Body of pancreas (tissue), 4 donors: ENCODE data around the gene CRIM1. TPM values are rescaled to one million over a fixed set of nuclear protein-coding genes. Genes with fewer than 3 reads are reported as not detected.

Experiments
- ATAC-seq: fragments of 150-250 bp; one replicate; pipeline ENCODE4 v1.9.1; 2016
- DNase-seq, 4 donors: peaks; one replicate each; pipeline ENCODE4 v3.0.0-alpha.2; 2019
- H3K27ac ChIP-seq, 4 donors: fragments of 200-600 bp; sonication (generic); 1 replicate in 3 of 4; 2 replicates in 1 of 4; pipeline versions ENCODE4 v1.5.1 to v1.6.1; 2016 to 2019; ENCODE audit warnings: mild to moderate bottlenecking in 1 of 4, mixed read lengths in 1 of 4, moderate library complexity in 1 of 4
- H3K27me3 ChIP-seq, 2 donors: fragments of 200-600 bp; sonication (generic); one replicate each; pipeline ENCODE4 v1.6.0; 2016; ENCODE audit warnings: mild to moderate bottlenecking in 1 of 2
- H3K36me3 ChIP-seq, 2 donors: fragments of 200-600 bp; sonication (generic); replicated peaks in 1 of 2; 2 replicates each; pipeline ENCODE4 v1.5.1; 2016; ENCODE audit warnings: low read depth in 2 of 2; ENCODE audit not compliant: insufficient read depth in 1 of 2
- H3K4me1 ChIP-seq: fragments of 200-600 bp; sonication (generic); one replicate; pipeline ENCODE4 v1.6.0; 2016
- H3K4me3 ChIP-seq, 2 donors: fragments of 200-600 bp; sonication (generic); 1 replicate in 1 of 2; 2 replicates in 1 of 2; pipeline ENCODE4 v1.5.1; 2016 to 2019
- H3K9me3 ChIP-seq, 3 donors: fragments of 200-600 bp; sonication (generic); 1 replicate in 2 of 3; 2 replicates in 1 of 3; pipeline ENCODE4 v1.5.1; 2016
- CTCF ChIP-seq, 7 experiments: fragments of 450-650 bp in 4 of 7; fragments of 200-600 bp in 3 of 7; sonication (generic) in 3 of 7; IDR thresholded peaks; one replicate each; pipeline ENCODE4 v1.5.1; 2016 to 2019; ENCODE audit warnings: antibody characterized with exemption in 7 of 7
- POLR2A ChIP-seq, 3 donors: fragments of 450-650 bp; IDR thresholded peaks; one replicate each; pipeline ENCODE4 v1.6.1; 2016; ENCODE audit warnings: antibody characterized with exemption in 3 of 3, mild to moderate bottlenecking in 2 of 3
- WGBS, 2 donors: methylation state at CpG; one replicate each; pipeline ENCODE4 v1.1.5; 2017; 5-methylcytosine and 5-hydroxymethylcytosine counted together
- intact Hi-C: fragments of 100-400 bp; cut with DNase I; formaldehyde crosslinking; loops from one replicate; pipeline ENCODE4 v1.15.1; 2023
- total RNA-seq, 2 donors: library from RNA; depleted of rRNA; stranded (reverse); fragments of >200 nt; gene quantifications; one replicate each; pipeline ENCODE4 v1.1.0, GENCODE V29; 2016

The CRIM1 gene
- total RNA-seq, 2 donors from 2014 or later = 41.5 to 64.6 TPM

- TF ChIP-seq CTCF (IDR thresholded peaks at IDR 0.05) (no peak), POLR2A (IDR thresholded peaks at IDR 0.05) (peak in 1 of 3 donors; percentile 1)
- 0% methylated on average over 10 to 68 of the region's 74 CpGs for WGBS, 2 donors
- ATAC-seq = peak; percentile 37
- Histone ChIP-seq H3K4me3 (peak overlapping the region; percentile 34 to 53), H3K27ac (peak overlapping the region; percentile 40 to 84 (median 76)), H3K9me3 (no peaks in the 10 kb centered on the region), H3K27me3 (peaks cover 0 to 5% of the 10 kb centered on the region in 2 donors), H3K4me1 (peaks cover 25% of the 10 kb centered on the region), H3K36me3 (no peaks in the 10 kb centered on the region)
- intact Hi-C loops = no loop called here
- DNase-seq = peak; percentile 36 to 54 (median 46)
These were observed 866 bp downstream of the CRIM1 start for GRCh38 chr2:36356298-36356989.

- peaks cover 0 to 5% of the 10 kb centered on the region in 2 donors for H3K27me3 ChIP-seq
- H3K4me1 ChIP-seq = peaks cover 33% of the 10 kb centered on the region
- intact Hi-C loops = no loop called here
- H3K9me3 ChIP-seq = no peaks in the 10 kb centered on the region
- no peaks in the 10 kb centered on the region for H3K36me3 ChIP-seq
- H3K27ac ChIP-seq = peak overlapping the region; percentile 40 to 84 (median 76)
- TF ChIP-seq CTCF (IDR thresholded peaks at IDR 0.05) (no peak), POLR2A (IDR thresholded peaks at IDR 0.05) (peak in 1 of 3 donors; percentile 12)
- peak in 3 of 4 donors; percentile 21 to 27 (median 22) for DNase-seq
- ATAC-seq = no peak
- WGBS, 2 donors = 0 to 1% methylated on average over 42 to 53 of the region's 53 CpGs
- peak overlapping the region; percentile 34 to 53 for H3K4me3 ChIP-seq
These were observed 1.6 kb downstream of the CRIM1 start for GRCh38 chr2:36356990-36357846.

GRCh38 chr2:36357847-36358659 is 2.5 kb downstream of the CRIM1 start:
- no peak for DNase-seq
- Histone ChIP-seq H3K27ac (peak overlapping the region; percentile 9 to 84 (median 76)), H3K4me1 (peaks cover 37% of the 10 kb centered on the region), H3K27me3 (peaks cover 0 to 5% of the 10 kb centered on the region in 2 donors), H3K36me3 (no peaks in the 10 kb centered on the region), H3K4me3 (no peak overlapping the region), H3K9me3 (no peaks in the 10 kb centered on the region)
- intact Hi-C loops = no loop called here
- no peak for ATAC-seq
- 24 to 34% methylated on average over 9 of the region's 9 CpGs for WGBS, 2 donors
- TF ChIP-seq POLR2A (IDR thresholded peaks at IDR 0.05) (no peak), CTCF (IDR thresholded peaks at IDR 0.05) (peak in 3 of 7 experiments; percentile 4 to 39 (median 22))

GRCh38 chr2:36359067-36359466 is 3.5 kb downstream of the CRIM1 start:
- no peaks in the 10 kb centered on the region for H3K36me3 ChIP-seq
- no peak for ATAC-seq
- H3K4me3 ChIP-seq = no peak overlapping the region
- no peak for DNase-seq
- TF ChIP-seq CTCF (IDR thresholded peaks at IDR 0.05) (peak in 5 of 7 experiments; percentile 12 to 34 (median 30)), POLR2A (IDR thresholded peaks at IDR 0.05) (no peak)
- H3K27ac ChIP-seq = peak overlapping the region in 1 of 4 donors; percentile 79
- H3K27me3 ChIP-seq = peaks cover 0 to 5% of the 10 kb centered on the region in 2 donors
- 14 to 15% methylated on average over 5 of the region's 5 CpGs for WGBS, 2 donors
- H3K9me3 ChIP-seq = no peaks in the 10 kb centered on the region
- intact Hi-C loops = no loop called here
- peaks cover 37% of the 10 kb centered on the region for H3K4me1 ChIP-seq
